Measurements from ENCODE around the gene USP21. TPM values are rescaled to one million over a fixed set of nuclear protein-coding genes. Genes with fewer than 3 reads are reported as not detected.
A peak's percentile ranks its signal among the peaks of the same experiment; 100 is the strongest.
"Not testable (repeated sequence)": the region's sequence is repeated elsewhere in the genome, so short reads cannot be mapped to it uniquely, and the experiment has no call there.

The USP21 gene
- 4.6 and 8.3 TPM in 2 replicates for total RNA-seq

GRCh38 chr1:161159087-161159912, at the start of gene USP21:
Gene USP21, plus strand, starts transcription at chr1:161159500. Its CDS starts 1,141 bp downstream, at chr1:161160641.
- DNase-seq (ENCODE audit: low read depth, low spot score): peak; percentile 71

GRCh38 chr1:161111117-161111516, 48.2 kb upstream of the USP21 start:
- DNase-seq (ENCODE audit: low read depth, low spot score): no peak

GRCh38 chr1:161111527-161111926, 47.8 kb upstream of the USP21 start:
- no peak for DNase-seq (ENCODE audit: low read depth, low spot score)

- no peak for DNase-seq (ENCODE audit: low read depth, low spot score)
These were observed 45.4 kb upstream of the USP21 start for GRCh38 chr1:161113915-161114314.

- no peak for DNase-seq (ENCODE audit: low read depth, low spot score)
These were observed 44.7 kb upstream of the USP21 start for GRCh38 chr1:161114556-161114955.

GRCh38 chr1:161115132-161115711, 44.1 kb upstream of the USP21 start:
- peak; percentile 71 for DNase-seq (ENCODE audit: low read depth, low spot score)

- DNase-seq (ENCODE audit: low read depth, low spot score): not testable (repeated sequence)
These were observed 43.3 kb upstream of the USP21 start for GRCh38 chr1:161115961-161116360.

- DNase-seq (ENCODE audit: low read depth, low spot score): peak; percentile 51
These were observed 41.3 kb upstream of the USP21 start, which contains the start of the genes NIT1 and PFDN2 for GRCh38 chr1:161117759-161118581. Gene NIT1, plus strand, starts transcription at chr1:161118105. Its CDS starts 72 bp downstream, at chr1:161118177. Gene PFDN2, minus strand, starts transcription at chr1:161118037. Its CDS starts 11 bp downstream, at chr1:161118026.

GRCh38 chr1:161119092-161119903, 40.0 kb upstream of the USP21 start:
- no peak for DNase-seq (ENCODE audit: low read depth, low spot score)

GRCh38 chr1:161121042-161121650, 38.2 kb upstream of the USP21 start:
- DNase-seq (ENCODE audit: low read depth, low spot score): no peak

GRCh38 chr1:161121834-161122233, 37.5 kb upstream of the USP21 start:
- DNase-seq (ENCODE audit: low read depth, low spot score): no peak

GRCh38 chr1:161122967-161123366, 36.3 kb upstream of the USP21 start:
- no peak for DNase-seq (ENCODE audit: low read depth, low spot score)

GRCh38 chr1:161127649-161128048, 31.7 kb upstream of the USP21 start:
- no peak for DNase-seq (ENCODE audit: low read depth, low spot score)

- DNase-seq (ENCODE audit: low read depth, low spot score): no peak
These were observed 30.5 kb upstream of the USP21 start for GRCh38 chr1:161128591-161129420.

GRCh38 chr1:161130266-161130665, 29.0 kb upstream of the USP21 start:
- DNase-seq (ENCODE audit: low read depth, low spot score): no peak

- DNase-seq (ENCODE audit: low read depth, low spot score): no peak
These were observed 27.5 kb upstream of the USP21 start for GRCh38 chr1:161131523-161132409.

- peak; percentile 91 for DNase-seq (ENCODE audit: low read depth, low spot score)
These were observed 26.7 kb upstream of the USP21 start, which contains the start of gene DEDD for GRCh38 chr1:161132410-161133219. Gene DEDD, minus strand, starts transcription at chr1:161132667. Its CDS starts 8,205 bp downstream, at chr1:161124462.
